GM21529 (cell line): Measurements from ENCODE around the gene WDR53.
"Not testable (repeated sequence)": the region's sequence is repeated elsewhere in the genome, so short reads cannot be mapped to it uniquely, and the experiment has no call there.

Experiments
- ATAC-seq: cut with Tn5 transposase; IDR thresholded peaks from one replicate; pipeline ENCODE4 v1.9.1; 2021; ENCODE audit not compliant: unreplicated experiment

Gene WDR53

DNA sequence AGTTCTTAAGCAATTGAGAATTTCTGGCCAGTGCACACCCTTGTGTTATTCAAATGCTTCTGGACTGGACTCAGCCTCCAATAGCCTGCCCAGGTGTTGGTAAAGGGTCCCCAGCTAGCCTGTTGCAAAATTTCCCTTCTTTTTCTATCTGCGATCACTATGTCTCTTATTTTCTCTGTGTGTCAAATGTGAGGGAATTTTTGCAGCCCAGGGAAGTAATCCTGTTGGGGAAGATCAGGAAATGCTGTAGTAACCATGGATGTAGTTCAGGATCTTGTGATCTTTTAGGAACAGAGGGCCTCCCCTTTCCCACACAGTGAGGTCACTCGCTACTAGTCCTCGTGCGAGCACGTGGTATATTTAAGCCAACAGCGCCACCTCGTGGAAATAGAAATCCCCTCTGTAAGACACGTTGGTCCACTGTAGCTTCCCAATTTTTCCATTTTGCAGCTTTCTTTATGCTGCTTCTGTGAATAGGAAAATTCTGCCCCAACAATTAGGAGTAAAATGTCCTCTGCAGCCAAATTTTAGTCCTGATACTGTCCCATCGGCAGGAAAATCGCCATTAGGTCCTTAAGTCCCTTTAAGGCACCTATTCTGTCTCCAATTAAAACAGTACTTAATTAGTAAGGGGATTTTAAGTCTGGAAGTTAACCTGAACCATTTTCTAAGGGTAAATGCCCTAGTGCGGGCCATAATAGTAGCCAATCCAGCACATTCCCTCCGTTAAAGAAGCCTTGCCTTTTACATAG lies 49.2 kb downstream of the WDR53 start:
- ATAC-seq = no peak

DNA sequence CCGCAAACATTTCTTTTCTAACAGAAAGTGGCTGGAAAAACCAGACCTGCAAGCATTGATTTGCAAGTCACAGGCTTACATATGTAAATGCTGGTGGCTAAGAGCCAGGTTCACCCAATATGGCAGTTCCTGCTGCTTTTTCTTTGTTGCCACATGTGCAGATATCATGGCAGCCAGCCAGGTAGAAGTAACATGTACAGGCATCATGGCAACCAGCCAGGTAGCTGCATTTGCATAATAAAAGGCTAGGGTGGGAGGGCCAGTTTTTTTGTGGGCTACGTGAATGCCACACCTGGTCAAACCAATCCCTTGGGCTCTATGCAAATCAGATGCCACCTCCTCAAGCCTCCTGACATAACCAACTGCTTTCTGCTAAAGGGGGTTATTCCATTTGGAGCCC lies 50.4 kb downstream of the WDR53 start:
- no peak for ATAC-seq

DNA sequence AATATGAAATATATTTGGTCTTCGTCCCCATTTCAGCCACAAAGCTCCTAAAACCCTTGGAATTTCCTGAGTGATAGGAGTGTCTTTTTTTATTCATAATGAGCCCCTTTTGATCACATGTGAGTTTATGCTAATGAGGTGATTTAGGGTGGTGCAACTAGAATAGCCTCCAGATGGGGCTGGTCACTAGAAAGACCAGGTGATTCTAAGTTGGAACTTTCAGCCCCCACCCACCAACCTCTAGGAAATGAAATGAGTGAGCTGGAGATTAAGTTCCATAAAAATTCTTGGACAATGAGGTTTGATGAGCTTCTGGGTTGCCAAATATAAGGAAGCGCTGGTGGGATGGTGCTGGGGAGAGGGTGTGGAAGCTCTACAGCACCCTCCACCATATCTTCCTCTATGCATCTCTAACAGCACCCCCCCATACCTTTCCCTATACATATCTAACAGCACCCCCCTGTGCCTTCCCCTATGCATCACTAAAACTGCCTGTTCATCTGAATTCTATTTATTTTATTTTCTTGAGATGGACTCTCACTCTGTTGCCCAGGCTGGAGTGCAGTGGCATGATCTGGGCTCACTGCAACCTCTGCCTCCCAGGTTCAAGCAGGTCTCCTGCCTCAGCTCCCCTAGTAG lies 51.1 kb downstream of the WDR53 start:
- no peak for ATAC-seq

GRCh38 chr3:196514913-196515621 lies 53.3 kb downstream of the WDR53 start, which contains the start of gene SMCO1:
Gene SMCO1, minus strand, starts transcription at chr3:196515346. Its CDS starts 137 bp downstream, at chr3:196515209.
- ATAC-seq = no peak

- no peak for ATAC-seq
Measured at GRCh38 chr3:196514350-196514716, 54.0 kb downstream of the WDR53 start.

GRCh38 chr3:196513697-196514349 lies 54.5 kb downstream of the WDR53 start:
- ATAC-seq = no peak

- not testable (repeated sequence) for ATAC-seq
Measured at GRCh38 chr3:196511646-196512425, 56.5 kb downstream of the WDR53 start.

- ATAC-seq = not testable (repeated sequence)
Measured at GRCh38 chr3:196511108-196511507, 57.2 kb downstream of the WDR53 start.

GRCh38 chr3:196506687-196507086 lies 61.7 kb downstream of the WDR53 start:
- no peak for ATAC-seq

GRCh38 chr3:196504556-196504955 lies 63.8 kb downstream of the WDR53 start:
- no peak for ATAC-seq
